GM19438 (cell line): ENCODE measurements around the gene TIGD1.

Source experiments
- ATAC-seq: cut with Tn5 transposase; IDR thresholded peaks from one replicate; pipeline ENCODE4 v1.9.1; 2021; ENCODE audit warnings: low read depth; ENCODE audit not compliant: unreplicated experiment

TIGD1 gene

GRCh38 chr2:232502911-232503808 lies 47.2 kb downstream of the TIGD1 start:
- ATAC-seq = no peak

DNA sequence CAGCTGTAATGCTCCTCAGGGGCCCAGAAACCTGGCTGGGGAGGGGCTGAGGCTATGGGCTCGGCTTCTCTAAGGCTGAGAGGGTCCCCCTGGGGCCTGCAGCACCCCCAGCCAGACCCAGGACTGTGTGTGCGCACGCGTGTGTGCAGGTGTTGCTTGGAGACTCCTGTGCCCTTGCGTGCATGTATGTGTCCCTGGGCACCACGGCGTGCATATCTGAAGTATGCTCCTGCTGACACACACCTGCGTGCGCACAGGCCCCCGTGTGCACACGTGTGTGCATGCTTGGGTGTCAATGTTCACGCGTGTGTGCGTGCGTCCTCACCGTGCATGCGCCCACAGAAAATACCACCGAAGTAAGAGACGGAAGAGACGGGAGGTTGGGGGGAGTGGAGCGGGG lies 47.8 kb downstream of the TIGD1 start:
- ATAC-seq = no peak

DNA sequence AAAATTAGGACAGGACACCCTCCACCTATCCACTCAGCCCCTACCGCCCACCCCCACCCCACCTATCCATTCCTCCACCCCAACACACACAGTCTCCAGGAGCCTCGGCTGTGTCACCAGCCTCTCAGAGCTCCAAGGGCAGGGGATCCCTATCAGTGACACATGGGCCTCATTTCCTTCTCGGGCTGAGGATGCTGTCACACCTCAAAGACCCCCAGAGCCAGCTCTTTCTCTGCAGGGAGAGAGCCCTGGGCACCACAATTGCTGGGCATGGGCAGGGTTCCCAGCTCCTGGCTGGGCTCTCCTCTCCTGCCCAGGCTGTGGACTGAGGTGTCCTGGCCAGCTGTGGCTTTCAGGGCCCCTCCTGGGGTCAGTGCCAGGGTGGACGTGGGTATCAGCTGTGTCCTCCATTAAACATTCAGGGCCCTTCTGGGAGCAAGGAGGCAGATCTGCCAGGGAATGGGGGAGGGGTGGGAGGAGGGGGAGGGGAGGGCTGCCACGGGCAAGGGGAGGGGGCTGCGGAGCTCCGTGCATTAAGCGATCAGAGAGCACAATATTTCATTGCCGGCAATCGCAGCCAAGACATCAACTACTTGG lies 48.5 kb downstream of the TIGD1 start:
- ATAC-seq = no peak

DNA sequence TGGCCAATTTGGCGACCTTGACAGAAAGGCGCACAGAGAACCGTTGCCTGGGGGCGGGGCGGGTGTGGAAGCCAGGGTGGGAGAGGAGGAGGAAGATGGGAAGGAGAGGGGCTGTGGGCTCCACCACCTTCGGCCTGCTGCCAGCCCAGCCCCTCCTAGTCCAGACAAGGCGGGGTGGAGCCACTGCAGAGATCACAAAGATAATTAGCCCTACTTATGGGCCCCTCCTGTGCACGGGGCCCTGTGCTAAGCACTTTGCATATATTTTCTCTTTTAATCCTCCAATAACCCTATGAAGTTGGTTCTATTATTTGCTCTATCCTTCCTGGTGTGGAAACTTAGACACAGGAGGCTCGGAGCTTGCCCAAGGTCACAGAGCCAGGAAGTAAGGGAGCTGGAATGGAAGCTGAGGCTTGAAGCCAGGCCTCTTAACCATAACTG lies 49.0 kb downstream of the TIGD1 start:
- no peak for ATAC-seq

- no peak for ATAC-seq
These were observed 51.9 kb downstream of the TIGD1 start for GRCh38 chr2:232498452-232498851.
